ENCODE data around the gene GRK5.

GRK5 gene

GRCh38 chr10:119384127-119384526 is 176.8 kb downstream of the GRK5 start:
- ChIA-PET POLR2A (ENCODE audit: low non-redundant PET) (no interaction called here), CTCF (interaction anchor here (0.8 kb wide), 1 partner anchor 61 kb away, joined by 3 read pairs; no protein-coding TSS in a partner anchor)
- DNase-seq (ENCODE audit: low spot score), result no peak
- no peak overlapping the region for H3K27ac ChIP-seq
- no peak for TF ChIP-seq CTCF (conservative IDR thresholded peaks at IDR 0.05; ENCODE audit: low read depth)

GRCh38 chr10:119386666-119387065 is 179.3 kb downstream of the GRK5 start:
- no peak overlapping the region for H3K27ac ChIP-seq
- POLR2A ChIA-PET (ENCODE audit: low non-redundant PET), result no interaction called here
- no peak for DNase-seq (ENCODE audit: low spot score)
- CTCF ChIA-PET, result interaction anchor here (0.6 to 1.5 kb wide), 3 partner anchors 103 to 177 kb away, joined by 3 to 9 read pairs (median 5); no protein-coding TSS in a partner anchor
- TF ChIP-seq CTCF (conservative IDR thresholded peaks at IDR 0.05; ENCODE audit: low read depth), result no peak

- CTCF ChIA-PET, result no interaction called here
These were observed 181.5 kb downstream of the GRK5 start for GRCh38 chr10:119388849-119389345.

GRCh38 chr10:119391440-119392251 is 184.3 kb downstream of the GRK5 start:
- CTCF ChIA-PET, result interaction anchor here (0.6 to 0.7 kb wide), 2 partner anchors 40 to 182 kb away, joined by 3 to 4 read pairs; no protein-coding TSS in a partner anchor
- DNase-seq (ENCODE audit: low spot score), result no peak

More at GRCh38 chr10:119388849-119389345, 181.5 kb downstream of the GRK5 start:
- POLR2A ChIA-PET (ENCODE audit: low non-redundant PET), result no interaction called here
- DNase-seq (ENCODE audit: low spot score), result no peak
- no peak overlapping the region for H3K27ac ChIP-seq
- TF ChIP-seq CTCF (conservative IDR thresholded peaks at IDR 0.05; ENCODE audit: low read depth), result no peak

GRCh38 chr10:119393019-119393418 is 185.6 kb downstream of the GRK5 start:
- H3K27ac ChIP-seq, result no peak overlapping the region
- CTCF ChIA-PET, result no interaction called here
- no peak for TF ChIP-seq CTCF (conservative IDR thresholded peaks at IDR 0.05; ENCODE audit: low read depth)
- POLR2A ChIA-PET (ENCODE audit: low non-redundant PET), result no interaction called here
- DNase-seq (ENCODE audit: low spot score), result no peak

More at GRCh38 chr10:119391440-119392251, 184.3 kb downstream of the GRK5 start:
- no peak for TF ChIP-seq CTCF (conservative IDR thresholded peaks at IDR 0.05; ENCODE audit: low read depth)
- POLR2A ChIA-PET (ENCODE audit: low non-redundant PET), result no interaction called here
- no peak overlapping the region for H3K27ac ChIP-seq

GRCh38 chr10:119393421-119393820 is 186.1 kb downstream of the GRK5 start:
- POLR2A ChIA-PET (ENCODE audit: low non-redundant PET), result no interaction called here
- DNase-seq (ENCODE audit: low spot score), result no peak
- no peak overlapping the region for H3K27ac ChIP-seq
- CTCF ChIA-PET, result no interaction called here
- TF ChIP-seq CTCF (conservative IDR thresholded peaks at IDR 0.05; ENCODE audit: low read depth), result no peak
